ENCODE measurements around the gene IL9.

DNA sequence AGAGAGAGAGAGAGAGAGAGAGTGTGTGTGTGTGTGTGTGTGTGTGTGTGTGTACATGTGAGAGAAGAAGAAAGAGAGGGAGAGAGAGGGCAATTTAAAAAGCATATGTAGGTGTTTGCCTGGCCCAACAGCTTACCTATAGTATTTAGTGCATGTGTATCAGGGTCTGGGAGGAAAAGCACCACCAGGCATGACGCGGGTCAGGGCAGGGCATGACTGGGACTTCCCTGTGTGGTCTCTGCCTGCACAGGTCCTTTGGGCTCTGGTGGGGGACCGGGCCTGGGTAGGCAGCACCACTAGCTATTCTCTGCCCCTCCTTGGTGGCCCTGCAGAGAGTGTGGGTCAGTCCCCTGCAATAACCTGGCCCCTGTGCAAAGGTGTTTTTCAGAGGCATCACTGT, 16.1 kb downstream of the IL9 start:
- TF ChIP-seq POLR2A (IDR thresholded peaks at IDR 0.05; ENCODE audit: low read depth, low read length), result no peak
- TF ChIP-seq POLR2AphosphoS5 (IDR thresholded peaks at IDR 0.05; ENCODE audit: low read depth, low read length), result no peak
- no peak for TF ChIP-seq TAF1 (IDR thresholded peaks at IDR 0.05; ENCODE audit: low read depth, low read length)
- no peak for TF ChIP-seq SPI1 (IDR thresholded peaks at IDR 0.05; ENCODE audit: low read depth, low read length)
- TF ChIP-seq PAX5 (IDR thresholded peaks at IDR 0.05; ENCODE audit: insufficient read depth, low read length, severe bottlenecking), result no peak

All from GM12891 (cell line).